IMR-90 (cell line): Measurements from ENCODE around the gene NHLRC1. TPM values are rescaled to one million over a fixed set of nuclear protein-coding genes. Genes with fewer than 3 reads are reported as not detected.

ENCODE experiments used
- ATAC-seq: fragments of 200-7000 bp; cut with Tn5 transposase; 2 replicates; pipeline ENCODE4 v1.9.1; 2020; ENCODE audit warnings: low read depth, mild to moderate bottlenecking, moderate library complexity
- BruUV-seq: library from RNA; stranded (reverse); fragments of 400-500 nt; replicated peaks from 2 replicates; lab custom pipeline; 2021; lab: Mats Ljungman, UMichigan
- CTCF ChIA-PET: fragments of 300-600 bp; formaldehyde crosslinking; extraction: SDS; loops from one replicate; lab custom pipeline; 2021; ENCODE audit warnings: antibody characterized with exemption; lab: Yijun Ruan, JAX
- POLR2A ChIA-PET: fragments of 300-600 bp; sonication (Branson Sonifier 250); formaldehyde crosslinking; loops from one replicate; lab custom pipeline; 2022; ENCODE audit warnings: antibody characterized with exemption; ENCODE audit not compliant: unreplicated experiment; lab: Charles Lee
- DNase-seq: peaks from one replicate; pipeline ENCODE4 v3.0.0; 2013
- H2AFZ ChIP-seq: replicated peaks from 2 replicates; pipeline ENCODE3; 2013; ENCODE audit warnings: low read length, mild to moderate bottlenecking; ENCODE audit not compliant: poor library complexity
- H2AK5ac ChIP-seq: 2 replicates; pipeline ENCODE4 v1.6.1; 2013; ENCODE audit warnings: low read depth, low read length, inconsistent platforms
- H2AK9ac ChIP-seq: replicated peaks from 2 replicates; pipeline ENCODE3; 2013; ENCODE audit warnings: mild to moderate bottlenecking, low read depth, low read length, moderate library complexity; ENCODE audit not compliant: poor library complexity
- H2BK120ac ChIP-seq: 2 replicates; pipeline ENCODE4 v1.6.1; 2013; ENCODE audit warnings: low read depth, low read length, inconsistent platforms
- H2BK15ac ChIP-seq: 3 replicates; pipeline ENCODE4 v1.6.1; 2013; ENCODE audit warnings: low read depth, low read length, inconsistent platforms
- H2BK20ac ChIP-seq: 2 replicates; pipeline ENCODE4 v1.6.1; 2013; ENCODE audit warnings: low read depth, mild to moderate bottlenecking, inconsistent platforms, low read length, moderate library complexity
- H2BK5ac ChIP-seq: 2 replicates; pipeline ENCODE4 v1.6.1; 2013; ENCODE audit warnings: mild to moderate bottlenecking, low read depth, low read length, inconsistent platforms; ENCODE audit not compliant: poor library complexity, severe bottlenecking
- H3K14ac ChIP-seq: replicated peaks from 2 replicates; pipeline ENCODE4 v1.6.1; 2013; ENCODE audit warnings: low read depth, low read length, inconsistent platforms
- H3K18ac ChIP-seq: 2 replicates; pipeline ENCODE4 v1.6.1; 2013; ENCODE audit warnings: low read depth, low read length, control low read depth
- H3K23ac ChIP-seq: 2 replicates; pipeline ENCODE4 v1.6.1; 2013; ENCODE audit warnings: low read depth, low read length, inconsistent platforms
- H3K27ac ChIP-seq: 2 replicates; pipeline ENCODE4 v1.5.1; 2013; ENCODE audit warnings: mild to moderate bottlenecking, control low read depth, low read length; ENCODE audit not compliant: insufficient read depth
- H3K27me3 ChIP-seq: 2 replicates; pipeline ENCODE4 v1.6.1; 2013; ENCODE audit warnings: low read length; ENCODE audit not compliant: control insufficient read depth, insufficient read depth
- H3K36me3 ChIP-seq: 2 replicates; pipeline ENCODE4 v1.6.1; 2013; ENCODE audit warnings: low read length, mixed read lengths; ENCODE audit not compliant: control insufficient read depth, insufficient read depth
- H3K4ac ChIP-seq: 2 replicates; pipeline ENCODE4 v1.6.1; 2013; ENCODE audit warnings: low read depth, low read length, inconsistent platforms
- H3K4me1 ChIP-seq: 2 replicates; pipeline ENCODE4 v1.6.1; 2013; ENCODE audit warnings: low read length, mixed read lengths; ENCODE audit not compliant: control insufficient read depth, insufficient read depth
- H3K4me2 ChIP-seq: 2 replicates; pipeline ENCODE4 v1.6.1; 2013; ENCODE audit warnings: low read depth, mild to moderate bottlenecking, control low read depth, low read length, moderate library complexity
- H3K4me3 ChIP-seq: 2 replicates; pipeline ENCODE4 v1.5.1; 2013; ENCODE audit warnings: low read depth, mild to moderate bottlenecking, control low read depth, low read length, moderate library complexity; ENCODE audit not compliant: insufficient read depth
- H3K56ac ChIP-seq: 2 replicates; pipeline ENCODE4 v1.6.1; 2013; ENCODE audit warnings: low read length, inconsistent platforms; ENCODE audit not compliant: insufficient read depth; ENCODE audit errors: extremely low read depth
- H3K79me1 ChIP-seq, 2 experiments: 2 replicates each; pipeline ENCODE4 v1.6.1; 2013; ENCODE audit warnings: low read length in 2 of 2, inconsistent platforms in 1 of 2, low read depth in 1 of 2
- H3K9ac ChIP-seq: 2 replicates; pipeline ENCODE4 v1.6.1; 2013; ENCODE audit warnings: low read depth, low read length, control low read depth
- H3K9me1 ChIP-seq: 2 replicates; pipeline ENCODE4 v1.6.1; 2013; ENCODE audit warnings: low read length, inconsistent platforms; ENCODE audit not compliant: insufficient read depth
- H3K9me3 ChIP-seq: 2 replicates; pipeline ENCODE4 v1.6.1; 2013; ENCODE audit warnings: low read length; ENCODE audit not compliant: control insufficient read depth, insufficient read depth
- H4K20me1 ChIP-seq: 2 replicates; pipeline ENCODE4 v1.6.1; 2013; ENCODE audit warnings: low read length, inconsistent platforms; ENCODE audit not compliant: insufficient read depth
- H4K5ac ChIP-seq: 2 replicates; pipeline ENCODE4 v1.6.1; 2013; ENCODE audit warnings: mild to moderate bottlenecking, low read depth, low read length, control low read depth
- H4K8ac ChIP-seq, 2 experiments: 2 replicates each; pipeline ENCODE4 v1.6.1; 2013; ENCODE audit warnings: low read depth in 2 of 2, low read length in 2 of 2, control low read depth in 1 of 2, inconsistent platforms in 1 of 2
- H4K91ac ChIP-seq: 2 replicates; pipeline ENCODE4 v1.6.1; 2013; ENCODE audit warnings: low read depth, low read length, inconsistent platforms; ENCODE audit not compliant: insufficient read depth
- BHLHE40 ChIP-seq: fragments of 150-350 bp; IDR thresholded peaks from 2 replicates; pipeline ENCODE4 v1.6.1; 2016; ENCODE audit warnings: mild to moderate bottlenecking, low read depth, low read length
- CEBPB ChIP-seq: IDR thresholded peaks from 2 replicates; pipeline ENCODE4 v1.6.1; 2012; ENCODE audit warnings: low read depth, low read length, improper control_type of control experiment
- CHD1 ChIP-seq: IDR thresholded peaks from 2 replicates; pipeline ENCODE4 v1.6.1; 2012; ENCODE audit warnings: low read depth, low read length, improper control_type of control experiment
- CTCF ChIP-seq: conservative IDR thresholded peaks from 2 replicates; pipeline ENCODE4 v1.5.1; 2012; ENCODE audit warnings: mild to moderate bottlenecking, low read depth, low read length, improper control_type of control experiment
- ELK1 ChIP-seq: fragments of 150-350 bp; IDR thresholded peaks from 2 replicates; pipeline ENCODE4 v1.6.1; 2016; ENCODE audit warnings: low read depth, mild to moderate bottlenecking, low read length, moderate library complexity, borderline replicate concordance
- FOS ChIP-seq: fragments of 150-350 bp; IDR thresholded peaks from 2 replicates; pipeline ENCODE4 v1.6.1; 2016; ENCODE audit warnings: low read depth, low read length
- MAFK ChIP-seq: IDR thresholded peaks from 2 replicates; pipeline ENCODE4 v1.6.1; 2012; ENCODE audit warnings: low read depth, low read length, improper control_type of control experiment
- MAZ ChIP-seq: IDR thresholded peaks from 2 replicates; pipeline ENCODE4 v1.6.1; 2012; ENCODE audit warnings: low read depth, mild to moderate bottlenecking, low read length, improper control_type of control experiment, moderate library complexity, borderline replicate concordance
- MXI1 ChIP-seq: IDR thresholded peaks from 2 replicates; pipeline ENCODE4 v1.6.1; 2012; ENCODE audit warnings: low read depth, mild to moderate bottlenecking, low read length, moderate library complexity, borderline replicate concordance
- NFE2L2 ChIP-seq: fragments of 150-350 bp; IDR thresholded peaks from 2 replicates; pipeline ENCODE4 v1.6.1; 2016; ENCODE audit warnings: low read depth, mild to moderate bottlenecking, low read length
- POLR2A ChIP-seq: IDR thresholded peaks from 2 replicates; pipeline ENCODE4 v1.6.1; 2012; ENCODE audit warnings: mild to moderate bottlenecking, low read depth, low read length
- RAD21 ChIP-seq: IDR thresholded peaks from 2 replicates; pipeline ENCODE4 v1.6.1; 2012; ENCODE audit warnings: low read length, improper control_type of control experiment
- RCOR1 ChIP-seq: IDR thresholded peaks from 2 replicates; pipeline ENCODE4 v1.6.1; 2012; ENCODE audit warnings: mild to moderate bottlenecking, low read length, improper control_type of control experiment; ENCODE audit not compliant: insufficient replicate concordance
- RFX5 ChIP-seq: IDR thresholded peaks from 2 replicates; pipeline ENCODE4 v1.8.0; 2012; ENCODE audit warnings: low read depth, mild to moderate bottlenecking, low read length, moderate library complexity
- SMC3 ChIP-seq: fragments of 150-350 bp; IDR thresholded peaks from 2 replicates; pipeline ENCODE4 v1.6.1; 2016; ENCODE audit warnings: low read depth, mild to moderate bottlenecking, antibody characterized with exemption, low read length, moderate library complexity
- USF2 ChIP-seq: fragments of 150-350 bp; IDR thresholded peaks from 2 replicates; pipeline ENCODE4 v1.6.1; 2017; ENCODE audit warnings: mild to moderate bottlenecking, antibody characterized with exemption, low read length, low read depth
- WGBS, 2 experiments: methylation state at CpG; one replicate each; pipeline versions ENCODE4 v1.1.5 to v1.1.7; 2013; ENCODE audit warnings: missing lambda C conversion rate in 2 of 2; ENCODE audit not compliant: insufficient read length in 1 of 2; ENCODE audit errors: extremely low coverage in 2 of 2; 5-methylcytosine and 5-hydroxymethylcytosine counted together
- dilution Hi-C: fragments of 300-500 bp; cut with HindIII; formaldehyde crosslinking; loops from one replicate; pipeline ENCODE4 v1.14.3; 2018; ENCODE audit warnings: low sequenced_read_pairs; ENCODE audit not compliant: unreplicated experiment
- in situ Hi-C: fragments of 300-500 bp; cut with MboI; formaldehyde crosslinking; loops from 3 replicates; pipeline ENCODE4 v1.14.3; 2019; ENCODE audit warnings: low sequenced_read_pairs, inconsistent platforms, mixed read lengths
- intact Hi-C: fragments of 100-400 bp; cut with micrococcal nuclease; formaldehyde crosslinking; loops from 2 replicates; pipeline ENCODE4 v1.10.0; 2022
- polyA plus RNA-seq, 3 experiments: library from polyadenylated mRNA; depleted of rRNA; stranded (reverse); fragments of >200 nt; gene quantifications; 2 replicates each; pipeline ENCODE4 v1.2.3, GENCODE V29; 2012; ENCODE audit warnings: low replicate concordance in 1 of 3
- total RNA-seq: library from RNA; depleted of rRNA; stranded (reverse); fragments of >200 nt; gene quantifications from 2 replicates; pipeline ENCODE4 v1.2.3, GENCODE V29; 2012

Gene NHLRC1
- total and polyA plus RNA-seq, 2 of the 4 experiments (the other 2 are of a cell fraction), result 1.1 TPM

DNA sequence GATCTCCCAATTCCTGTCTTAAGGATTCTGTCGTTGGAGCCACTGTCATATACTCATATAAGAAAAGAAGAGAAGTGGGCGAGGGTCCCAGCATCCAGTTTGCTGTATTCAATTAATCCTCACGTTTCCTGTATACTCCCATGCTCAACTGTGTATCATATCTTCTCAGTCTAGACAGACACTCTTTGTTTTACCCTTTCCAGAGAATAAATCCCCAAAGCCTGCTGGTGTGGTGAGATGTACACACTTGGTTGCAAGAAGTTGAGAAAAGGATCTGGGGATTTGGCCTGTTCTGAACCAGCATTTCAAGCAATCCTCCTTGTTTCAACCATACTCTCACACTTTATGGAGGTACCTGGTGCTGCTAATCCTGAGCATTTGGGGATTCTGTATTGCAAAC, 29.3 kb upstream of the NHLRC1 start:
- WGBS, 2 experiments, result no CpG with 5 or more reads among the region's 3 CpGs
- Histone ChIP-seq H3K27me3 (no peaks in the 10 kb centered on the region), H3K18ac (no peak overlapping the region), H2BK5ac (no peak overlapping the region), H3K23ac (no peak overlapping the region), H4K91ac (no peak overlapping the region), H3K56ac (no peak overlapping the region), H2AFZ (no peak overlapping the region), H3K9me3 (no peaks in the 10 kb centered on the region), H3K9ac (no peak overlapping the region), H2BK15ac (no peak overlapping the region), H2AK9ac (no peak overlapping the region), H3K4me1 (peaks cover 3% of the 10 kb centered on the region), H4K5ac (no peak overlapping the region), H3K9me1 (peaks cover 6% of the 10 kb centered on the region), H2BK120ac (no peak overlapping the region), H3K27ac (no peak overlapping the region), H2AK5ac (no peak overlapping the region), H3K4me3 (no peak overlapping the region), H2BK20ac (no peak overlapping the region), H3K4ac (no peak overlapping the region), H3K4me2 (no peak overlapping the region), H3K14ac (no peak overlapping the region), H3K36me3 (no peaks in the 10 kb centered on the region), H4K8ac (no peak overlapping the region), H4K20me1 (no peaks in the 10 kb centered on the region), H3K79me1 (peaks cover 10 to 34% of the 10 kb centered on the region in 2 experiments; a peak in 3 of 4 replicates)
- BruUV-seq, result no TSS peak
- CTCF ChIA-PET, result no interaction called here
- DNase-seq, result no peak
- intact Hi-C loops (no loop called here), dilution Hi-C loops (no loop called here), in situ Hi-C loops (no loop called here)
- POLR2A ChIA-PET, result no interaction called here
- TF ChIP-seq NFE2L2 (no peak), MAFK (no peak), FOS (no peak), POLR2A (no peak), BHLHE40 (no peak), MXI1 (no peak), USF2 (no peak), RAD21 (no peak), RCOR1 (no peak), CHD1 (no peak), MAZ (no peak), CEBPB (no peak), ELK1 (no peak), SMC3 (no peak), CTCF (no peak), RFX5 (no peak)
- ATAC-seq, result no peak
